Measurements from ENCODE around the gene MTMR3.
A peak's percentile ranks its signal among the peaks of the same experiment; 100 is the strongest.

MTMR3 gene

GRCh38 chr22:29997107-29997506 is 114.1 kb downstream of the MTMR3 start:
- Histone ChIP-seq H3K9ac (ENCODE audit: low read length) (no peak overlapping the region), H3K4me1 (ENCODE audit: control insufficient read depth, insufficient read depth, low read depth, low read length) (peaks cover 7% of the 10 kb centered on the region), H2AFZ (ENCODE audit: low read depth, low read length) (no peak overlapping the region), H3K9me3 (ENCODE audit: control insufficient read depth, low read length) (no peaks in the 10 kb centered on the region), H3K4me2 (ENCODE audit: low read length, poor library complexity, severe bottlenecking) (no peak overlapping the region), H3K23ac (ENCODE audit: low read length in 2 of 2) (no peak overlapping the region), H3K27ac (ENCODE audit: low read length, poor library complexity, severe bottlenecking) (no peak overlapping the region), H3K27me3 (ENCODE audit: control insufficient read depth in 1 of 2, insufficient read depth in 1 of 2, low read length in 2 of 2) (no peaks in the 10 kb centered on the region), H2BK12ac (ENCODE audit: low read length in 2 of 2) (no peak overlapping the region), H2BK120ac (ENCODE audit: low read depth, low read length) (no peak overlapping the region), H2BK15ac (ENCODE audit: low read depth, poor library complexity, severe bottlenecking) (no peak overlapping the region), H4K91ac (ENCODE audit: low read length) (no peak overlapping the region), H3K4me3 (ENCODE audit: insufficient read depth in 1 of 2, low read depth in 1 of 2, low read length in 2 of 2) (no peak overlapping the region), H4K8ac (ENCODE audit: low read length) (no peak overlapping the region), H3K18ac (ENCODE audit: low read depth in 1 of 2, low read length in 2 of 2) (no peak overlapping the region), H3K36me3 (ENCODE audit: control insufficient read depth in 1 of 2, insufficient read depth in 2 of 2, low read depth in 1 of 2, low read length in 2 of 2) (peaks cover 2 to 23% of the 10 kb centered on the region in 2 experiments), H3K14ac (ENCODE audit: low read length in 2 of 2) (no peak overlapping the region), H3K4ac (ENCODE audit: low read depth in 1 of 2, low read length in 2 of 2) (no peak overlapping the region), H2AK5ac (ENCODE audit: low read length, severe bottlenecking) (no peak overlapping the region), H3K79me1 (replicated peaks; ENCODE audit: low read length, poor library complexity, severe bottlenecking) (peaks cover 11% of the 10 kb centered on the region), H2BK5ac (ENCODE audit: low read depth, low read length, poor library complexity, severe bottlenecking) (no peak overlapping the region)
- DNase-seq, result no peak

GRCh38 chr22:29997516-29997915 is 114.5 kb downstream of the MTMR3 start:
- H2AFZ ChIP-seq (ENCODE audit: low read depth, low read length), result no peak overlapping the region
- H3K4me1 ChIP-seq (ENCODE audit: control insufficient read depth, insufficient read depth, low read depth, low read length), result peaks cover 7% of the 10 kb centered on the region
- no peak overlapping the region for H3K18ac ChIP-seq (ENCODE audit: low read depth in 1 of 2, low read length in 2 of 2)
- H2BK12ac ChIP-seq (ENCODE audit: low read length in 2 of 2), result no peak overlapping the region
- peaks cover 13% of the 10 kb centered on the region for H3K79me1 ChIP-seq (replicated peaks; ENCODE audit: low read length, poor library complexity, severe bottlenecking)
- no peak overlapping the region for H3K23ac ChIP-seq (ENCODE audit: low read length in 2 of 2)
- H2BK15ac ChIP-seq (ENCODE audit: low read depth, poor library complexity, severe bottlenecking), result no peak overlapping the region
- H3K27me3 ChIP-seq (ENCODE audit: control insufficient read depth in 1 of 2, insufficient read depth in 1 of 2, low read length in 2 of 2), result no peaks in the 10 kb centered on the region
- H3K4me2 ChIP-seq (ENCODE audit: low read length, poor library complexity, severe bottlenecking), result no peak overlapping the region
- H3K14ac ChIP-seq (ENCODE audit: low read length in 2 of 2), result no peak overlapping the region
- H3K36me3 ChIP-seq (ENCODE audit: control insufficient read depth in 1 of 2, insufficient read depth in 2 of 2, low read depth in 1 of 2, low read length in 2 of 2), result peaks cover 2 to 24% of the 10 kb centered on the region in 2 experiments
- H2BK5ac ChIP-seq (ENCODE audit: low read depth, low read length, poor library complexity, severe bottlenecking), result no peak overlapping the region
- no peak overlapping the region for H3K9ac ChIP-seq (ENCODE audit: low read length)
- H3K27ac ChIP-seq (ENCODE audit: low read length, poor library complexity, severe bottlenecking), result no peak overlapping the region
- no peaks in the 10 kb centered on the region for H3K9me3 ChIP-seq (ENCODE audit: control insufficient read depth, low read length)
- no peak overlapping the region for H3K4me3 ChIP-seq (ENCODE audit: insufficient read depth in 1 of 2, low read depth in 1 of 2, low read length in 2 of 2)
- H4K91ac ChIP-seq (ENCODE audit: low read length), result no peak overlapping the region
- DNase-seq, result no peak
- WGBS, result 94% methylated on average over 2 of the region's 2 CpGs
- H3K4ac ChIP-seq (ENCODE audit: low read depth in 1 of 2, low read length in 2 of 2), result no peak overlapping the region
- H4K8ac ChIP-seq (ENCODE audit: low read length), result no peak overlapping the region
- H2BK120ac ChIP-seq (ENCODE audit: low read depth, low read length), result no peak overlapping the region
- H2AK5ac ChIP-seq (ENCODE audit: low read length, severe bottlenecking), result peak overlapping the region; percentile 22

GRCh38 chr22:29998627-29999384 is 115.8 kb downstream of the MTMR3 start:
- Histone ChIP-seq H3K9me3 (ENCODE audit: control insufficient read depth, low read length) (no peaks in the 10 kb centered on the region), H3K27me3 (ENCODE audit: control insufficient read depth in 1 of 2, insufficient read depth in 1 of 2, low read length in 2 of 2) (no peaks in the 10 kb centered on the region), H4K8ac (ENCODE audit: low read length) (no peak overlapping the region), H2AFZ (ENCODE audit: low read depth, low read length) (no peak overlapping the region), H2BK120ac (ENCODE audit: low read depth, low read length) (no peak overlapping the region), H3K4me2 (ENCODE audit: low read length, poor library complexity, severe bottlenecking) (no peak overlapping the region), H3K4me3 (ENCODE audit: insufficient read depth in 1 of 2, low read depth in 1 of 2, low read length in 2 of 2) (no peak overlapping the region), H3K36me3 (ENCODE audit: control insufficient read depth in 1 of 2, insufficient read depth in 2 of 2, low read depth in 1 of 2, low read length in 2 of 2) (peaks cover 6 to 28% of the 10 kb centered on the region in 2 experiments), H3K4me1 (ENCODE audit: control insufficient read depth, insufficient read depth, low read depth, low read length) (peaks cover 7% of the 10 kb centered on the region), H2BK5ac (ENCODE audit: low read depth, low read length, poor library complexity, severe bottlenecking) (no peak overlapping the region), H3K4ac (ENCODE audit: low read depth in 1 of 2, low read length in 2 of 2) (no peak overlapping the region), H3K79me1 (replicated peaks; ENCODE audit: low read length, poor library complexity, severe bottlenecking) (peaks cover 17% of the 10 kb centered on the region), H2BK12ac (ENCODE audit: low read length in 2 of 2) (no peak overlapping the region), H3K27ac (ENCODE audit: low read length, poor library complexity, severe bottlenecking) (no peak overlapping the region), H2BK15ac (ENCODE audit: low read depth, poor library complexity, severe bottlenecking) (no peak overlapping the region), H3K23ac (ENCODE audit: low read length in 2 of 2) (no peak overlapping the region), H3K9ac (ENCODE audit: low read length) (no peak overlapping the region), H3K14ac (ENCODE audit: low read length in 2 of 2) (no peak overlapping the region), H4K91ac (ENCODE audit: low read length) (no peak overlapping the region), H3K18ac (ENCODE audit: low read depth in 1 of 2, low read length in 2 of 2) (no peak overlapping the region), H2AK5ac (ENCODE audit: low read length, severe bottlenecking) (no peak overlapping the region)
- WGBS, result 83% methylated on average over 2 of the region's 4 CpGs
- no peak for DNase-seq

GRCh38 chr22:30000566-30000965 is 117.6 kb downstream of the MTMR3 start:
- 94% methylated on average over 2 of the region's 2 CpGs for WGBS
- H2AFZ ChIP-seq (ENCODE audit: low read depth, low read length), result no peak overlapping the region
- H3K14ac ChIP-seq (ENCODE audit: low read length in 2 of 2), result no peak overlapping the region
- peaks cover 20% of the 10 kb centered on the region for H3K79me1 ChIP-seq (replicated peaks; ENCODE audit: low read length, poor library complexity, severe bottlenecking)
- no peak overlapping the region for H2BK5ac ChIP-seq (ENCODE audit: low read depth, low read length, poor library complexity, severe bottlenecking)
- H3K23ac ChIP-seq (ENCODE audit: low read length in 2 of 2), result no peak overlapping the region
- no peak overlapping the region for H4K91ac ChIP-seq (ENCODE audit: low read length)
- no peak overlapping the region for H3K18ac ChIP-seq (ENCODE audit: low read depth in 1 of 2, low read length in 2 of 2)
- H3K36me3 ChIP-seq (ENCODE audit: control insufficient read depth in 1 of 2, insufficient read depth in 2 of 2, low read depth in 1 of 2, low read length in 2 of 2), result peaks cover 6 to 32% of the 10 kb centered on the region in 2 experiments
- no peak overlapping the region for H3K4me3 ChIP-seq (ENCODE audit: insufficient read depth in 1 of 2, low read depth in 1 of 2, low read length in 2 of 2)
- peak; percentile 35 for DNase-seq
- H3K4ac ChIP-seq (ENCODE audit: low read depth in 1 of 2, low read length in 2 of 2), result no peak overlapping the region
- no peak overlapping the region for H2BK120ac ChIP-seq (ENCODE audit: low read depth, low read length)
- no peaks in the 10 kb centered on the region for H3K27me3 ChIP-seq (ENCODE audit: control insufficient read depth in 1 of 2, insufficient read depth in 1 of 2, low read length in 2 of 2)
- H2BK12ac ChIP-seq (ENCODE audit: low read length in 2 of 2), result no peak overlapping the region
- H2BK15ac ChIP-seq (ENCODE audit: low read depth, poor library complexity, severe bottlenecking), result no peak overlapping the region
- no peak overlapping the region for H4K8ac ChIP-seq (ENCODE audit: low read length)
- H3K4me1 ChIP-seq (ENCODE audit: control insufficient read depth, insufficient read depth, low read depth, low read length), result peaks cover 8% of the 10 kb centered on the region
- no peak overlapping the region for H3K4me2 ChIP-seq (ENCODE audit: low read length, poor library complexity, severe bottlenecking)
- H3K27ac ChIP-seq (ENCODE audit: low read length, poor library complexity, severe bottlenecking), result peak overlapping the region; percentile 79
- peak overlapping the region; percentile 33 for H2AK5ac ChIP-seq (ENCODE audit: low read length, severe bottlenecking)
- no peak overlapping the region for H3K9ac ChIP-seq (ENCODE audit: low read length)
- no peaks in the 10 kb centered on the region for H3K9me3 ChIP-seq (ENCODE audit: control insufficient read depth, low read length)

Measured in mesenchymal stem cell (in vitro differentiated cells and primary cell).